Measurements from ENCODE around the gene SMIM31. TPM values are rescaled to one million over a fixed set of nuclear protein-coding genes. Genes with fewer than 3 reads are reported as not detected.

Gene SMIM31
- total and polyA plus RNA-seq, 2 donors (not counting 1 experiment from before 2014, with no cell fraction given), result not detected

GRCh38 chr4:164716901-164717300 is 37.0 kb upstream of the SMIM31 start:
- intact Hi-C loops (cut with micrococcal nuclease), result no loop called here
- no peak for TF ChIP-seq CTCF (IDR thresholded peaks at IDR 0.05)
- TF ChIP-seq EZH2 (IDR thresholded peaks at IDR 0.05; ENCODE audit: borderline replicate concordance, insufficient read depth, low read depth, low read length, poor library complexity, severe bottlenecking), result no peak
- H3K4me3 Mint-ChIP-seq, result no peak overlapping the region
- DNase-seq, result no peak
- Histone ChIP-seq H3K79me2 (ENCODE audit: control insufficient read depth, insufficient read depth, low read length) (no peaks in the 10 kb centered on the region), H3K9ac (ENCODE audit: low read length) (no peak overlapping the region), H3K4me3 (ENCODE audit: control extremely low read depth in 1 of 5, extremely low read depth in 1 of 5, insufficient read depth in 1 of 5, low read depth in 2 of 5, low read length in 4 of 5) (no peak overlapping the region), H3K4me1 (ENCODE audit: control insufficient read depth in 2 of 2, insufficient read depth in 2 of 2, low read length in 2 of 2) (no peaks in the 10 kb centered on the region), H3K4me2 (replicated peaks; ENCODE audit: low read depth, low read length, poor library complexity, severe bottlenecking) (no peak overlapping the region), H4K20me1 (ENCODE audit: control insufficient read depth, insufficient read depth, low read length, poor library complexity, severe bottlenecking) (no peaks in the 10 kb centered on the region), H2AFZ (ENCODE audit: insufficient read depth, low read depth, low read length, poor library complexity, severe bottlenecking) (no peak overlapping the region), H3K36me3 (replicated peaks in 1 of 2; ENCODE audit: control extremely low read depth in 1 of 2, control insufficient read depth in 1 of 2, extremely low read depth in 1 of 2, insufficient read depth in 2 of 2, low read length in 1 of 2) (no peaks in the 10 kb centered on the region), H3K9me3 (ENCODE audit: control extremely low read depth in 1 of 3, control insufficient read depth in 2 of 3, insufficient read depth in 1 of 3, low read length in 2 of 3) (no peaks in the 10 kb centered on the region), H3K27me3 (replicated peaks in 1 of 4; ENCODE audit: control extremely low read depth in 1 of 4, control insufficient read depth in 3 of 4, insufficient read depth in 4 of 4, low read length in 3 of 4) (no peaks in the 10 kb centered on the region), H3K27ac (ENCODE audit: low read length in 2 of 2) (no peak overlapping the region)
- ATAC-seq (ENCODE audit: low read depth), result no peak
- peaks cover 11% of the 10 kb centered on the region for H3K27me3 Mint-ChIP-seq
- 94% methylated on average over 1 of the region's 3 CpGs for WGBS (ENCODE audit: insufficient coverage)
- H3K27ac Mint-ChIP-seq, result no peak overlapping the region
- no peaks in the 10 kb centered on the region for H3K9me3 Mint-ChIP-seq (ENCODE audit: insufficient read depth)
- H3K4me1 Mint-ChIP-seq, result no peaks in the 10 kb centered on the region
- ChIA-PET CTCF (no interaction called here), POLR2A (no interaction called here)

GRCh38 chr4:164718827-164719226 is 35.1 kb upstream of the SMIM31 start:
- no peaks in the 10 kb centered on the region for H3K9me3 Mint-ChIP-seq (ENCODE audit: insufficient read depth)
- H3K27ac ChIP-seq (ENCODE audit: low read length in 2 of 2), result no peak overlapping the region
- H3K79me2 ChIP-seq (ENCODE audit: control insufficient read depth, insufficient read depth, low read length), result no peaks in the 10 kb centered on the region
- ChIA-PET POLR2A (no interaction called here), CTCF (no interaction called here)
- no peak overlapping the region for H3K9ac ChIP-seq (ENCODE audit: low read length)
- H3K27me3 ChIP-seq (replicated peaks in 1 of 4; ENCODE audit: control extremely low read depth in 1 of 4, control insufficient read depth in 3 of 4, insufficient read depth in 4 of 4, low read length in 3 of 4), result no peaks in the 10 kb centered on the region
- intact Hi-C loops (cut with micrococcal nuclease), result no loop called here
- no CpG with 5 or more reads among the region's 2 CpGs for WGBS (ENCODE audit: insufficient coverage)
- H3K4me3 ChIP-seq (ENCODE audit: control extremely low read depth in 1 of 5, extremely low read depth in 1 of 5, insufficient read depth in 1 of 5, low read depth in 2 of 5, low read length in 4 of 5), result no peak overlapping the region
- H3K4me2 ChIP-seq (replicated peaks; ENCODE audit: low read depth, low read length, poor library complexity, severe bottlenecking), result no peak overlapping the region
- ATAC-seq (ENCODE audit: low read depth), result no peak
- no peak overlapping the region for H3K27ac Mint-ChIP-seq
- TF ChIP-seq EZH2 (IDR thresholded peaks at IDR 0.05; ENCODE audit: borderline replicate concordance, insufficient read depth, low read depth, low read length, poor library complexity, severe bottlenecking) (no peak), CTCF (IDR thresholded peaks at IDR 0.05) (no peak)
- H3K36me3 ChIP-seq (replicated peaks in 1 of 2; ENCODE audit: control extremely low read depth in 1 of 2, control insufficient read depth in 1 of 2, extremely low read depth in 1 of 2, insufficient read depth in 2 of 2, low read length in 1 of 2), result no peaks in the 10 kb centered on the region
- H3K9me3 ChIP-seq (ENCODE audit: control extremely low read depth in 1 of 3, control insufficient read depth in 2 of 3, insufficient read depth in 1 of 3, low read length in 2 of 3), result no peaks in the 10 kb centered on the region
- no peak overlapping the region for H2AFZ ChIP-seq (ENCODE audit: insufficient read depth, low read depth, low read length, poor library complexity, severe bottlenecking)
- H3K27me3 Mint-ChIP-seq, result peaks cover 15% of the 10 kb centered on the region
- no peaks in the 10 kb centered on the region for H3K4me1 ChIP-seq (ENCODE audit: control insufficient read depth in 2 of 2, insufficient read depth in 2 of 2, low read length in 2 of 2)
- no peaks in the 10 kb centered on the region for H4K20me1 ChIP-seq (ENCODE audit: control insufficient read depth, insufficient read depth, low read length, poor library complexity, severe bottlenecking)
- no peaks in the 10 kb centered on the region for H3K4me1 Mint-ChIP-seq
- no peak for DNase-seq
- H3K4me3 Mint-ChIP-seq, result no peak overlapping the region

Data from B cell (primary cell).